Peyer's patch (tissue), 4 donors: ENCODE data around the gene FKBP1A.

Source experiments
- CTCF ChIP-seq, 6 experiments: fragments of 450-650 bp in 4 of 6; fragments of 200-600 bp in 2 of 6; sonication (generic) in 1 of 6; IDR thresholded peaks; one replicate each; pipeline ENCODE4 v1.5.1; 2017 to 2019; ENCODE audit warnings: antibody characterized with exemption in 6 of 6, mild to moderate bottlenecking in 3 of 6, moderate library complexity in 1 of 6
- POLR2A ChIP-seq, 2 donors: fragments of 450-650 bp; IDR thresholded peaks; one replicate each; pipeline ENCODE4 v1.5.1; 2017; ENCODE audit warnings: antibody characterized with exemption in 2 of 2, mild to moderate bottlenecking in 2 of 2, moderate library complexity in 2 of 2

GRCh38 chr20:1321654-1321939, 71.3 kb downstream of the FKBP1A start:
- TF ChIP-seq CTCF (IDR thresholded peaks at IDR 0.05) (no peak), POLR2A (IDR thresholded peaks at IDR 0.05) (no peak)
